Measurements from ENCODE around the gene FAM13A.
"Not testable (repeated sequence)": the region's sequence is repeated elsewhere in the genome, so short reads cannot be mapped to it uniquely, and the experiment has no call there.

Gene FAM13A

DNA sequence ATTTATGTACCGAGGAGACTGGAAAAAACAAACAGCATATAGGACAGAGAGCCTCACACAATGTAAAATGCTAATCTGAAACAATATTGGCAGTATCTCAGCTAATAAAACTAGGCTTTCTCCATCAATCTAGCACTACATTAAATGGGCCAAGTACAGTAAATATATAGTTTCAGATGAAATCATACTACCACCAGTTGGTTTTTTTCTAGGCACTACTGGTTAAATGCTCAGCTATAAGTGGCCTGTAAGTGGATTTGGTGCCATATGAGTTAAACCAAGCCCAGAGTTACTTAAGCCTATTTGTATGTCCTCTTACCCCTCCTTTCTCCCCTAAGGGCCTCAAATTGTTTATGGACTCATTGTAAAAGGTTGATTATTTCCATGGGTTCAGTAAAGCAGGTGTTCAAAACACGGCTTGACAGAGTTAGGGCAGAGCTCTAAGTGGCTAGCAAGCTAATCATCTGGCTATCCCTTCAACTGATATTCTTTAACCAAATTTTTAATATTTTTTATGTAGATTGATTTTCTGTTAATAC, 57.5 kb downstream of the FAM13A start:
- no peak for DNase-seq (ENCODE audit: low read depth)

DNA sequence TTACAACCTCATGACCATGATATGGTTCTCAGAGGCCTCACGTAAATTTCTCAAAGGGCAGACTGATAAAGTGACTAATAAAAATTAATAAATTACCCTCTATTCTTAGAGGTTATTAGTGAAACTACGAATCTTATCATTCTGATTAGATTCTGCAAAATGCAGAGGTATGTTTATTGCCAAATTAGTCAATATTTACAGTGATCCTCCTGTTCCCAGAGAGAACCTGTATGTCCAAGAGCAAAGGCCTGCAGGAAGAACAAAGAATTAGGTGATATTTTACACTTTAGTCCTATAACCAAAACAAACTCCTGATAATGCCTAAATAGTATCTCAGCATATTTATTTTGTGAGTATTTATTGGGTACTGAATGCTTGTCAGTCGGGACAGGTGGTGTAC, 58.1 kb downstream of the FAM13A start:
- no peak for DNase-seq (ENCODE audit: low read depth)

DNA sequence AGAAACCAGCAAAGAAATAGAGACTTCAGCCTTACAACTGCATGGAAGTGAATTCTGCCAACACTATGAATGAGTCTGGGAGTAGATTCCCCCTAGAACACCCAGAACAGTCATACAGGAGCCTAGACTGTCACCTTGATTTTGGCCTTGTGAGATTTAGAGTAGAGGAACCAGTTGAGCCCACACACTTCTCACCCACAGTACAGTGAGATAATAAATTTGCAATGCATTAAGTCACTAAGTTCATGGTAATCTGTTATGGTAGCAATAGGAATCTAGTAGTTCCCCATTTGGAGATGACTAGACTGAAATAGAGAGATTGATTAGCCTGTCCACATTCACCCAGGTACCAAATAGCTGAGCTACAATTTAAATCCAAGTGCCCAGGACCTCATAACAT, 59.0 kb downstream of the FAM13A start:
- no peak for DNase-seq (ENCODE audit: low read depth)

DNA sequence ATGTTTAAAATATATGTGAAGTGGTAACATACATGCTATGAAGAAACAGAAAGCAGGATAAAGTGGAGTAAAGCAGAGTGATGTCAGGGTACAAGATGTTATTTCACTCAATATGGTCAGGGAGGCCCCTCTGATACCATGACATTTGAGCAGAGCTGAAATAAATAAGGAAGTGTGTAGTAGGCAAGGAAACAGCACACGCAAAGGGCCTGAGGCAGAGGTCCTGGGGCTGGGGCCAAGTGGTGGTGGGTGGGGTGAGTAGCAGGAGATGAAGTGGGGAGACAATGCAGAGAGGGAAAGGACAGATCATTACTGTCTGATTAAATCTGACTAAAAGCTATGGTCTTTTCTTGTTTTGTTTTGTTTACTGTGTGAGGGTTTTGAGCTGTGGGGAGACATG, 61.1 kb downstream of the FAM13A start:
- no peak for DNase-seq (ENCODE audit: low read depth)

DNA sequence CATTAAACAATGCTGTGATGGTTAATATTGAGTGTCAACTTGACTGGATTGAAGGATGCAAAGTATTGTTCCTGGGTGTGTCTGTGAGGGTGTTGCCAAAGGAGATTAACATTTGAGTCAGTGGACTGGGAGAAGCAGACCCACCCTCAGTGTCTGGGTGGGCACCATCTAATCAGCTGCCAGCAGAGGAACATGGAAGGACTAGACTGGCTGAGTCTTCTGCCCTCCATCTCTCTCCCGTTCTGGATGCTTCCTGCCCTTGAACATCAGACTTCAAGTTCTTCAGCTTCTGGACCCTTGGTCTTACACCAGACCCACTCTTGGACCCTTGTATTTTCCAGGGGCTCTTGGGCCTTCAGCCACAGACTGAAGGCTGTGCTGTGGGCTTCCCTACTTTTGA, 61.7 kb downstream of the FAM13A start:
- DNase-seq (ENCODE audit: low read depth), result not testable (repeated sequence)

DNA sequence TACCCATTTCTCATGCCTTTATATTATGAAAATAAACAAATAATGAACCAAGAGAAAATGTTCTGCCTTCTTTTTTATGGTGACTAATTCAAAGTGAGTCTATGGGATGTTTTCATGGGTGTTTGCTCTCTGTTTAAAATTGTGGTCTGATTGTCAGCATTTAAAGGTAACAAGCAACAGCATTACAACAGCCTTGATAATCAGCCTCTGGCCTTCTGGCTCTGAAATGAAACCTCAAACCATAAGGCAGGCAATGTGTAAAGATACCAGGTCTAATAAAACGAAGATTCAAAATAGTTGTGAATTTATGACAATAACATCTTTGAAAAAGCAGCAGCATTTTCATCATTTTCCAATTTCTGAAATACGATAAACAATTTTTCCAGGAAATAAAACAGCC, 63.7 kb downstream of the FAM13A start:
- no peak for DNase-seq (ENCODE audit: low read depth)

DNA sequence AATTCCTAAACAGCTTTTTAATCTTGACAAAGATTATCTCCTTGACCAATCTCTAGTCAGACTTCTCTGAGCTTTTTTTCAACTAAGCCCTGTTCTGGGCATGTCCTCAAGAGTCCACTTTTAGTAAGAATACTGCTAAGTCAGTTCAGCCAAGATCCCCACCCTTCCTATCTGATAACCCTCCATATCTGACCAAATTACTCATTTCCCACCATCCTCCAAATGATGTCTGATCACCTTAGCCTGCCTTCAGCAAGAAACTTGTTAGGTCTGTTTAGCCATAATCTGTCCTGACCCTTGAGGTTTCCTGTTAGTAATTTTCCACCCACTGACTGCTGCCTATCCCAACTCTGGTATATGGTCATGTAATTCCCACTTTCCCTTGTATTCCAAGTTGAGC, 65.2 kb downstream of the FAM13A start:
- no peak for DNase-seq (ENCODE audit: low read depth)

DNA sequence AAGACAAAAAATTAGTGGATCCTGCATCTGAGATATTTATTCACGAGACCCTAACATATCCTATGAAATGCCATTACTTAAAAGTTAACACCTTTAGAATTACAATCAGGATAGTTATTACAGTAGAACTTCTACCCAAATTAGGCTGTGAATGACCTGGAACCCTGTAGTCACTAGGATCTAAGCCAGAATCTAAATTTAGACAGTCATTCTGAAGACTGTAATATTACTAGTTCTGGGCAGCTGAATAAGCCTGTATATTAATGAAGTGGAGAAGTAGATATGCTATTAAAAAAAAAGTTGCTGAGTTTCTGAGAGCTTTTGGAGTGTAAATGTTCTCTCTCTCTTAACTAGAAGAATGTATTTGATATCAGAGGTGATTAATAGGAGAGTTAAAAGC, 67.0 kb downstream of the FAM13A start:
- DNase-seq (ENCODE audit: low read depth), result no peak

DNA sequence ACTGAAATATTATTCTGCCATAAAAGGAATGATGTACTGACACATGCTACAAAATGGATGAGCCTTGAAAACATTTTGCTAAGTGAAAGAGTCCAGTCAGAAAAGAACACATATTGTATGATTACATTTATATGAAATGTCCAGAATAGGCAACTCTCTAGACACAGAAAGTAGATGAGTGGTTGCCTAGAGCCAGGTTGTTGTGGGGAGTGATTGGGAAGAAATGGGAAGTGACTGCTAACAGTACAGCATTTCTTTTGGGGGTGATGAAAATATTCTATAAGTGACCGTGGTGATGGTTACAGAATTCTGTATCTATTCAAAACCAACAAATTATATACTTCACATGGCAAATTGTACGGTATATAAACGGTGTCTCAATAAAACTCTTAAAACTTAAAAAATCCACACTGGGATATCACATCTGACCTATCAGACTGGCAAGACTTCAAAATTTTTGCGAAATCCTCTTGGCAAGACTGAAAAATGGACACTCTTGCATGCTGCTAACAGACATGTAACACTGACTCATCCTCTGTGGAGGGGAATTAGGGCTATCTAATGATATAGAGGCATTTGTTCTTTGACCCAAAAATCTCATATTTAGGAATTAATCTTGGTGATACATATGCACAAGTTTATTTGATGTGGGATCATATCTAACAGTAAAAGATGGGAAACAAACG, 71.8 kb downstream of the FAM13A start:
- no peak for DNase-seq (ENCODE audit: low read depth)

DNA sequence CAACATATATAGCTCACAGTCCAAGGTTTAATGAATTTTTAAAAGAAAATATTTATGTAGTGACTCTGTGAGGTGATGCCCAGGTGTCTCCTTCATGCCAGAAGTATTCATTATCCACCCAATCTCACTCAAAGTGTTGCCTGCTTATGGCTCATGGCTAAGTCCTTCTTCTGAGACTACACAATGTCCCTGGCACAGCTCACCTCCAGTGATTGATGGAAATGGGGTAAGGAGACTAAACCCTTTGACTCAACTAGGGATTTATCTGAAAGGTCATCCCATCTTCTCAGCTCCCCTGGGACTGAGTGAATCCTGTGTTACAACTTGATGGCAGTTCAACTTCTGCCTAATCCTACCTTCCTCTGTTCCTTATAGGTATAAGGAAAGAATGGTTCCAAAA, 74.2 kb downstream of the FAM13A start:
- DNase-seq (ENCODE audit: low read depth), result no peak

DNA sequence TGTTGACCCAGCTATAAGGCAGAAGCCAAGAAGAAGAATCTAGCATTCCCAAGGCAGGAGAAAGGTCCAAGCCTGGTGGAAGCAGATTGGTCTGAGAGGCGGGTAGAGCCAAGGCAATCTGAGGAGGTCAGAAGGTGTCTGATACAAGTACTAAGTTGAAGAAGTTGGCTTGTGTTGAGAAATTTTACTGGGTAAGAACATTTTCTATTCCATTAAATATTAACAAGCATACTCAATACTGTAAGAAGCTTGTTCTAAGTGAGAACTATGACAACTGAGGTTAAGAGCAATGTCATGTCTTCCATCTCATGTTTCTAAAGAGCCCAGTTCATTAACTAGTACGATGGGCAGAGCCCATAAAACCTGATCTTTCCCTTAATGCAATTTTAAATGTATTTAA, 75.0 kb downstream of the FAM13A start:
- no peak for DNase-seq (ENCODE audit: low read depth)

DNA sequence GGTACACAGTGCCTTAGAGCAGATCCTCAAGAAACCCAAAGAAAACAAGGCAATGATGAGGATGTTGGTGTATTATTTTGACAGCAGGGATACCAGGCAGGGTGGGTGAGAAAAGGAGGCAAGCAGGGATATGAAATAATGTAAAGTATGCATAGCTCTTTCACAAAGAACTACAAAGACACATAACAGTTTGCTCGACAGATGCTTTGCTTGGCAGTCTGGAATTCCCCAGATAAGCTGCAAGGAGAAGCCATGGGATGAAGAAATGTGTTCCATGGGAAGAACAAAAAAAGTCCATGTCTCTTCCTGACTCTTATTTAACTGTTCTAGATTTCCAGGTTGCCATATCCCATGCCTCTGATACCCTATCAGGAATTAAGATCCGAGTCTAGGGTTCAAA, 75.4 kb downstream of the FAM13A start:
- DNase-seq (ENCODE audit: low read depth), result no peak

DNA sequence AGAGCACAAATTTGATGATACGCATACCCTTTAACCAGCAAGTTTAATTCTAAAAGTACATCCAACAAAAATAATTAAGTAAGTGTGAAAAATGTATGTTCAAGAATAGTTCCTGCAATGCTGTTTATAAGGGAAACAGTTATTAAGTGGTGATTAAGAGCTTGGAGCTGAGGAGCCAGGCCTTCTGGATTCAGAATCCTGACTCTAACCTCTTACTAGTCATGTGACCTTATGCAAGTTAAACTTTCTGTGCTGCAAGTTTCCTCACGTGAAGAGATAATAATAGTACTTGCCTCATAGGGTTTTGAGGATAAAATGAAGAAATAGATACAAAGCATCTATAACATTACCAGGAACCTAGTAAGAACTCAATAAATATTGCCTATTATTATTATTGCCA, 77.7 kb downstream of the FAM13A start:
- DNase-seq (ENCODE audit: low read depth), result no peak

DNA sequence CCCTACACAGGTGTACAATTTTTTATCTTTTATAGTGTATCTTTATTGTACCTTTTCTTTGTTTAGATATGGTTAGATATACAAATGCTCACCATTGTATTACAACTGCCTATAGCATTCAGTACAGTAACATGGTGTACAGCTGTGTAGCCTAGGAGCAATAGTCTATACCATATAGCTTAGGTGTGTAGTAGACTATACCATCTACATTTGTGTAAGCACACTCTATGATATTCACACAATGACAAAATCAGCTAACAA, 80.3 kb downstream of the FAM13A start:
- no peak for DNase-seq (ENCODE audit: low read depth)

DNA sequence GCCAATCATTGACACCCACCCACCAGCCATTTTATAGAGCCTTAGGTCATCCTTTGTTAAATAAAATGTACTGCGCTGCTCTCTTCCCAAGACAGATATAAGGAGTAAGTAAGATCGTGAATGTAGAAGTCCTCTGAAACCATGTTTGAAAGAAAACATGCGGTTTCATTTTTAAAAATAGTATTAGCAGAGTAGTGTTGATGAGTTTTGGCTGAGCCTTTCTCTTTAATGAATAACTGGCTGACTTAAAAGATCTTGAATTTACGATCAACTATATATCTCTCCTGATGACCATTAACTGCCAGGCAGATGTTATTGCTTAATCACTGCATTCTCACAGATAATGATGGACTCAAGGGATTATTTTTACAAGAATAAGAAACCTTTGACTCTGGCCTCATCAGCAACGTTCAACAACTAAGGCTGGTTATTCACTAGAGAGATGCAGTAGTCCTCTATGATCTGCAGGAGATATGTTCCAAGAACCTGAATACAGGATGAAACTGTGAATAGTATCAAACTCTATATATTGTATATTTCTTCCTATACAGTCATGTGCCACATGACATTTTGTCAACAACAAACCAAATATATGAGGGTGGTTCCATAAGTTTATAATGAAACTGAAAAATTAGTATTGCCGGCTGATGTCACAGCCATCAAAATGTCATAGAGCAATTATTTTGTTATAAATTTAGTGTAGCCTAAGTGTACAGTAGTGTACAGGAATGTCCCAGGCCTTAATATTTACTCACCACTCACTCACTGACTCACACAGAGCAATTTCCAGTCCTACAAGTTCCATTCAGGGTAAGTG, 80.8 kb downstream of the FAM13A start:
- DNase-seq (ENCODE audit: low read depth), result no peak

DNA sequence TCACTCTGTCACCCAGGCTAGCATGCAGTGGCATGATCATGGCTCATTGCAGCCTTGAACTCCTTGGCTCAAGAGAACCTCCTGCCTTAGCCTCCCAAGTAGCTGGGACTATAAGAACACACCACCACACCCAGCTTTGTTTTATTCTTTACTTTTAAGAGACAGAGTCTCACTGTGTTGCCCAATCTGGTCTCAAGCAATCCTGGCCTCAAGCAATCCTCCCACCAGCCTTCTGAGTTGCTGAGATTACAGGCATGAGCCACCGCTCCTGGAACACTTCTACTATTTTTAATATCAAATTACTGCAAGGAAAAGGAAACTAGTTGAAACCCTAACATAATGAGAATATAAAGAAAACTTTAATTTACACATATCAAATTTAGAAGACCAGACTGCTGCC, 85.4 kb downstream of the FAM13A start:
- no peak for DNase-seq (ENCODE audit: low read depth)

DNA sequence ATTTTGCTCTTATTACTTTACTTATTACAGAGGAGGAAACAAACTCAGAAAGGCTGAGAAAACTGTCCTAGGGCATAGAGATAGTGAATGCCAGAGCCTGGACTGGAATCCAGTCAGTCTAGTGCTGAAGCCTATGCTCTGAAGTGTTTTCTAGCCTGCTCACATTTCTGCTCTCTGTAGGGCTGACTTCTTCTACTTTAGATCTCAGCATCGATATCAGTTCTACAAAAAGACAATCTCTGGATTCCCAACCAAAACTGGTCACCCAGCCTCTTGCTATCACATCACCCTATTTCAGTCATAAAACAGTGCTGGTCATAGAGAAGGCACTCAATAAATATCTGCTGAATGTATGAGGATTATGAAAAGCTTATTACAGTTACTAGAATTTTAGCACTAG, 87.2 kb downstream of the FAM13A start:
- DNase-seq (ENCODE audit: low read depth), result no peak

DNA sequence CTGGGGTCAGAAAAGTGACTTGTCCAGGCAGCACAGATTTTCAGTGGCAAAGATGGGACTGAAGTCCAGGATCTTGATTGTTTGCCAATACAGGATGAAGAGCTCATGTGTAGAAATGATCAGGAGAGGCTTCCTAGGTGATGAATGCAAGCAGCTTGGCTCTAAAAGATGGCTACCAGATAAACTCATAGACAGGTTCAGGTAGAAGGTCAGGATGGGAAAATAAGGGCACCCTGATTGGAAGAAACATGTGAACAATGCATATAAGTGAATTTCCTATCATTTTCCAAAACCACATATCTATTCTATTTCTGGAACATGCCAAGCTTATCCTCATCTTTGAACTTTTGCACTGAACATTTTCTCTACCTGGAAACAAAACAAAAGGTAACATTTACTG, 87.7 kb downstream of the FAM13A start:
- DNase-seq (ENCODE audit: low read depth), result no peak

DNA sequence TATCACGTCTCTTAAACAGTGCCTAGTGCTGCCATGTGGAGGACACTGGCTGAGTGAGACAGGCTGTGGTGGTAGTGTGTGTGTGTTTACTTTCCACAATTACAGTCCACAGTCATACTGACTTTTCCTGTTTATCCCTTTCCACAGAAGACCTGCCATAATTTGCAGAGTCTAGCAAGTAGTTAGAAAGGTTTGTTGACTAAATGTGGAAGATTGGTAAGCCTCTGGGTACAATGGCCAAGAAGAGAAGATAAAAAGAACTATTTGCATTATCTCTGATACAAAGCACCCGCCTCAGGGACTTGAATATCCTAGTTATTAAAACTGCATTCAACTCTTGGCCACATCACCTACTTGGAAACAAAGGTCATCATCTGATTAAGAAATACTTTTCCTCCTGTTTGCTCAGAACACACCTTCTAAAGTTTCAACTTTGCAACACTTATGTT, 89.1 kb downstream of the FAM13A start:
- DNase-seq (ENCODE audit: low read depth), result no peak

DNA sequence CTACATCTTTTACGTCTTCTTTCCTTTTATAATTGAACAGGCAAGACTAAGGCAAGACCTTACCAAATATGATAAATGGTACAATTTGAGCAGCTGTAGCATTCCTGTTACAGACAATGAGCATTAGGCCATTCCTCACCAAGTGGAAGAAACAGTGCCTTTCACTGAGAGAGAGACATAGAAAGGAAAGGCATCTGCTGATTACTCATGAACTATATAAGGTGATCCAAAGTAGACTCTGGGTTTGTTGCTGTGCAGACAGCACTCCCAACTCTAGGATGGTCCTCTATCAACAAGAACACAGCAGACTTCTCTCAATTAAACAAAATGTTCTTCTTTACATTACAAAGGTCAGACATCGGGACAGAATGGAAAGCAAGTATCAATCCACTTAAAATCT, 91.9 kb downstream of the FAM13A start:
- DNase-seq (ENCODE audit: low read depth), result no peak

DNA sequence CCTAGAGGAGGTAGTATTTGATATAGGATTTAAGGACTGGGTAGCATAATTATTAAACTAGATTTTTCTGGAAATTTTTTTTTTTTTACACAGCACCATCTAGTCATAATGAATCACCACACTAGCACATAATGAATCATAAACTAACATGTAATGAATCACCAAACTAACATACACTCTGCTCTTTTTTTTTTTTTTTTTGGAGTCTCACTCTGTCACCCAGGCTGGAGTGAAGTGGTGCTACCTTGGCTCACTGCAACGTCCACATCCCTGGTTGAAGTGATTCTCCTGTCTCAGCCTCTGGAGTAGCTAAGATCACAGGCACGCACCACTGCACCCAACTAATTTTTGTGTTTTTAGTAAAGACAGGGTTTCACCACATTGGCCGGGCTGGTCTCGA, 92.5 kb downstream of the FAM13A start:
- no peak for DNase-seq (ENCODE audit: low read depth)

DNA sequence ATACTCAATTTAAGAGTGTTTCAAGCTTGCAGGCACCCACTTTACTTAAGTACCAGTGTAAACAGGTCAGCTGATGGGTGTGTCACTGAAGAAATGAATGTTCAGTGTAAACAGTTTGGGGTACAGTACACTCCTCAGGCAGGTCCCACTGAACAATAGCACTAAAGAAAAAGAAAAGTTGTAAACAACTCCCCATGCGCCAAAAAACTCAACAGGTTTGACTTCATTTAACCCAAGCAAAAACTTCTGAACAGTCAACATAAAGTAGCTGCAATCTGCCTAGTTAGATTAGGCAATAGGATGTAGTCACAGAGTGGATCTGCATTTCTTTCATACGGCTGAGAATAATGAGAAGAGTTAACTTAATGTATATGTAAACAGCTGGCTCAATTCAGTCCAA, 93.2 kb downstream of the FAM13A start:
- DNase-seq (ENCODE audit: low read depth), result no peak

DNA sequence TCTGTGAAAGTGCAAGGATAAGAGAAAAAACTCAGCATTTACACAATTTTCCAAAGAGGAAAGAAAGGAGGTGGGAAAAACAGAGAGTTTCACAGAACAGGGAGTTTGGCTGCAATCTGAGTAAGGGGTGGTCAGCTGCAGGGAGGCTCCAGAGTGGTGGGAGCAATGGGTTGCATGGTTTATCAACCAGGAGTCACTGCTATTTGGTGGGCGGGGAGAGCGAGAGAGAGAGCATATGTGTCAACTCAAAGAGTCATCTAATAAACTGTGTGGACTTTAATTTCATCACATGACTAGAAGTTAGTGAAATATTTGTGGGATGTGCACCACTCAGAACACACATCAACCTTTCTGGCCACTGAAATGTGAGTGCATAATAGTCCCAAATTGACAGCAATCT, 94.6 kb downstream of the FAM13A start:
- DNase-seq (ENCODE audit: low read depth), result no peak

DNA sequence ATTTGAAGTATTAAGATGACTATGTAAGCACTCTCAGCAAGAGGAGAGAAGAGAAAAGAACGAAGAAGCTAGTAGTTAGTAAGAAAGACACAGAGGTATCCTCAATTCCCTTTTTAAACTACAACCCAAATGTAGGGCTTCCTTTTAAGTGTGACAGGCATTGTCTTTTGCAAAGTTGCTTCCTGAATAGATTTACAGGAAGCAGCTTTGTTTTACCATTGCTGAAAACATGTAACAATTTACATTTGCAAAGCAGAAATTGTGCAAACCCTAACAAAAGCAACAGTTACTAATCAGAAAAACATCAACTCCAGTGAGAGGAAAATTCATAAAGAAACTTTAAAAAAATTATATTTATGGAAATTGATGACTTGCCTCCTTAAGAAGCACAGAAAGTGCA, 96.4 kb downstream of the FAM13A start:
- DNase-seq (ENCODE audit: low read depth), result no peak
